Hematopoietic multipotent progenitor cell (in vitro differentiated cells): Measurements from ENCODE around the gene LYRM1. TPM values are rescaled to one million over a fixed set of nuclear protein-coding genes. Genes with fewer than 3 reads are reported as not detected.

Source experiments
- DNase-seq, 3 donors: peaks; one replicate each; pipeline ENCODE4 v3.0.0-alpha.2; 2011 to 2015; ENCODE audit warnings: low read depth in 2 of 3, low spot score in 2 of 3
- total RNA-seq: library from RNA; depleted of rRNA; stranded (reverse); fragments of >200 nt; gene quantifications from one replicate; pipeline ENCODE4 v1.2.3, GENCODE V29; 2012

LYRM1 gene
- total RNA-seq, 1 donor: 30.4 TPM

GRCh38 chr16:20901068-20901435 is 481 bp downstream of the LYRM1 start:
- DNase-seq: no peak

- DNase-seq: peak in 2 of 3 donors; percentile 43 to 68
These were observed 1.0 kb downstream of the LYRM1 start for GRCh38 chr16:20901436-20902112.

GRCh38 chr16:20902426-20902825 is 1.9 kb downstream of the LYRM1 start:
- DNase-seq: no peak

- DNase-seq: no peak
These were observed 2.7 kb downstream of the LYRM1 start for GRCh38 chr16:20903116-20903898.

GRCh38 chr16:20903899-20904506 is 3.4 kb downstream of the LYRM1 start:
- no peak for DNase-seq

- peak; percentile 13 to 93 (median 85) for DNase-seq
These were observed 4.0 kb downstream of the LYRM1 start for GRCh38 chr16:20904507-20905081.

- DNase-seq: no peak
These were observed 5.0 kb downstream of the LYRM1 start for GRCh38 chr16:20905576-20905975.

- no peak for DNase-seq
These were observed 6.0 kb downstream of the LYRM1 start for GRCh38 chr16:20906341-20907255.

- DNase-seq: peak in 2 of 3 donors; percentile 54 to 55
These were observed 10.3 kb downstream of the LYRM1 start for GRCh38 chr16:20910781-20911321.

- DNase-seq: no peak
These were observed 10.8 kb downstream of the LYRM1 start for GRCh38 chr16:20911361-20911760.

GRCh38 chr16:20916289-20916688 is 15.7 kb downstream of the LYRM1 start:
- no peak for DNase-seq

- DNase-seq: peak in 1 of 3 donors; percentile 64
These were observed 16.4 kb downstream of the LYRM1 start for GRCh38 chr16:20916942-20917341.

- no peak for DNase-seq
These were observed 18.1 kb downstream of the LYRM1 start for GRCh38 chr16:20918486-20919239.

- no peak for DNase-seq
These were observed 19.5 kb downstream of the LYRM1 start for GRCh38 chr16:20920091-20920490.

- DNase-seq: no peak
These were observed 20.2 kb downstream of the LYRM1 start for GRCh38 chr16:20920799-20921198.

- DNase-seq: no peak
These were observed 23.3 kb downstream of the LYRM1 start for GRCh38 chr16:20923876-20924275.

- no peak for DNase-seq
These were observed 25.2 kb downstream of the LYRM1 start for GRCh38 chr16:20925751-20926150.

GRCh38 chr16:20928774-20929411 is 28.3 kb downstream of the LYRM1 start:
- no peak for DNase-seq
